Activated CD4-positive, alpha-beta memory T cell treated with anti-CD3 and anti-CD28 coated beads, Interleukin-2, amount 10 ng/mL, durations not matched to agents 7 days and 5 days (primary cell): ENCODE data around the gene CELF5. TPM values are rescaled to one million over a fixed set of nuclear protein-coding genes. Genes with fewer than 3 reads are reported as not detected.
A peak's percentile ranks its signal among the peaks of the same experiment; 100 is the strongest.
"Not testable (repeated sequence)": the region's sequence is repeated elsewhere in the genome, so short reads cannot be mapped to it uniquely, and the experiment has no call there.

Experiments
- CTCF ChIA-PET: fragments of 350-600 bp; sonication (Branson Sonifier 250); formaldehyde crosslinking; loops from one replicate; lab custom pipeline; 2021; ENCODE audit warnings: antibody characterized with exemption, inconsistent platforms; lab: Charles Lee
- POLR2A ChIA-PET: fragments of 350-600 bp; sonication (Branson Sonifier 250); formaldehyde crosslinking; loops from one replicate; lab custom pipeline; 2021; ENCODE audit warnings: antibody characterized with exemption; lab: Charles Lee
- DNase-seq: peaks from one replicate; pipeline ENCODE4 v3.0.0-alpha.2; 2020
- H3K27ac Mint-ChIP-seq: one replicate; pipeline ENCODE4 v1.8.0; 2021; ENCODE audit warnings: mild to moderate bottlenecking, mixed read lengths
- H3K27me3 Mint-ChIP-seq: one replicate; pipeline ENCODE4 v1.8.0; 2021; ENCODE audit warnings: mixed read lengths
- H3K36me3 Mint-ChIP-seq: one replicate; pipeline ENCODE4 v1.8.0; 2021; ENCODE audit warnings: low read depth, mixed read lengths
- H3K4me1 Mint-ChIP-seq: one replicate; pipeline ENCODE4 v1.8.0; 2021; ENCODE audit warnings: mixed read lengths
- H3K4me3 Mint-ChIP-seq: one replicate; pipeline ENCODE4 v1.8.0; 2021; ENCODE audit warnings: mild to moderate bottlenecking, mixed read lengths
- H3K9me3 Mint-ChIP-seq: one replicate; pipeline ENCODE4 v1.8.0; 2021; ENCODE audit warnings: mixed read lengths
- total RNA-seq, 2 experiments: library from RNA; stranded (reverse); gene quantifications; one replicate each; pipeline ENCODE4 v1.2.3, GENCODE V29; 2021

The CELF5 gene
- total RNA-seq, 2 experiments from 2014 or later, result 0.25 to 0.43 TPM

DNA sequence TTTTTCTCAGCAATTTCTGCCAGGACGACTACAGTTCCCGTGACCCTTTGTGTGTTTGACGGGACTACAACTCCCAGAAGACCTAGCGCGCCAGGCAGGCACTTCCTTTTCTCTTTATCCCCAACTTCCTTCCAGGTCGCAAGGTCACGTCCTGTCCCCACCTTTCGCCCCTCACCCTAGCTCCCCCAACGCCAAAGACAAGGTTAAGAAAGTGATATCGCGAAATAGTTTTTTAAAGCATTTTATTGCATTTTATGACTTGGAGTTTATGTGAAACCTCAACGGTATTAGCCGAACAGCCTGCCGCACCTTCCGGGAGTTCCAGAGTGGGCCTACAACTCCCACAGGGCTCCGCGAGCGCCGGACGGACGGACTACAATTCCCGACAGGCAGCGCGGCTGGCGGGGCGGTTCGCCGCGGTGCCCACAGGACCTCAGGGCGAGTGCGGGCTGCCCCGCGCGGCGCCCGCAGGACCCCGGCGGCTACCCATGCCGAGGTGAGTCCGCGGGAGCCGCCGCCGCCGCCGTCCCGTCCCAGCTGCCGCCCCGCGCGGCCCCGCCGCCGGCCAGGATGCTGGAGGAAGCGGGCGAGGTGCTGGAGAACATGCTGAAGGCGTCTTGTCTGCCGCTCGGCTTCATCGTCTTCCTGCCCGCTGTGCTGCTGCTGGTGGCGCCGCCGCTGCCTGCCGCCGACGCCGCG lies 38.9 kb upstream of the CELF5 start, which contains the start of gene NCLN:
NCLN (plus strand) TSS at position 470 of the 699 bp plus-strand sequence; CDS start at position 571, 101 bp downstream.
- Mint-ChIP-seq H3K27me3 (no peaks in the 10 kb centered on the region), H3K27ac (peak within 1 kb of the TSS; percentile 91), H3K4me1 (peaks cover 56% of the 10 kb centered on the region), H3K36me3 (peaks cover 50% of the 10 kb centered on the region), H3K9me3 (no peaks in the 10 kb centered on the region), H3K4me3 (peak within 1 kb of the TSS; percentile 91)
- ChIA-PET CTCF (interaction anchor here (1.0 to 1.5 kb wide), 2 partner anchors 24 to 150 kb away, joined by 3 read pairs; no protein-coding TSS in a partner anchor), POLR2A (interaction anchor here (0.9 to 2.1 kb wide), 10 partner anchors 9 to 565 kb away, joined by 3 to 10 read pairs (median 4); partner anchors contain the start of gene DOHH)
- peak; percentile 93 for DNase-seq

DNA sequence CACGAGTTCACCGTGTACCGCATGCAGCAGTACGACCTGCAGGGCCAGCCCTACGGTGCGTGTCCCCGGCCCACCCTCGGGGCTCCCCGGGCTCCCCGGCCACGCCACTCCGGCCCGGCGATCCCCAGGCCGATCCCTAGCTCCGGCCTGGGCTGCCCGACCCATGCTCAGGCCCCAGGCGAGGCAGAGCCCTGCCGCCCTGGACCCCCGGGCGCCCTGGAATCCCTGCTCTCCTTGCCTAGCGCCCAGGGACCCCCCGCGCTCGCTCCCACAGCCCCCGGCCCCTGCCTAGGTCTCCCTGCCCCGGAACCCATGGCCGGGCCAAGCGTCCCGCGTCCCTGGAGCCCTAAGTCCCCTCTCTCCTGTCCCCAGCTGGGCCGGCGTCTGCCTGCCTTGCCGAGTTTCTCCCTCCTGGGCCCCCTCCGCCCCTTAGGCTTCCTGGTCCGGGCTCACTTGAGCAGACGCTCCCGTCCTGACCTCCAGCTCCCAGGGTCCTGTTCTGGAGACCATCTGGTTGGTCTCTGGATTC lies 38.2 kb upstream of the CELF5 start:
- DNase-seq, result no peak
- Mint-ChIP-seq H3K27me3 (no peaks in the 10 kb centered on the region), H3K4me1 (peaks cover 60% of the 10 kb centered on the region), H3K27ac (peak overlapping the region; percentile 82), H3K9me3 (no peaks in the 10 kb centered on the region), H3K36me3 (peaks cover 44% of the 10 kb centered on the region), H3K4me3 (peak overlapping the region; percentile 88)
- ChIA-PET CTCF (interaction anchor here (0.6 kb wide), 1 partner anchor 223 kb away, joined by 3 read pairs; no protein-coding TSS in a partner anchor), POLR2A (interaction anchor here (0.6 to 2.1 kb wide), 9 partner anchors 9 to 566 kb away, joined by 3 to 10 read pairs (median 4); partner anchors contain the start of gene DOHH)

DNA sequence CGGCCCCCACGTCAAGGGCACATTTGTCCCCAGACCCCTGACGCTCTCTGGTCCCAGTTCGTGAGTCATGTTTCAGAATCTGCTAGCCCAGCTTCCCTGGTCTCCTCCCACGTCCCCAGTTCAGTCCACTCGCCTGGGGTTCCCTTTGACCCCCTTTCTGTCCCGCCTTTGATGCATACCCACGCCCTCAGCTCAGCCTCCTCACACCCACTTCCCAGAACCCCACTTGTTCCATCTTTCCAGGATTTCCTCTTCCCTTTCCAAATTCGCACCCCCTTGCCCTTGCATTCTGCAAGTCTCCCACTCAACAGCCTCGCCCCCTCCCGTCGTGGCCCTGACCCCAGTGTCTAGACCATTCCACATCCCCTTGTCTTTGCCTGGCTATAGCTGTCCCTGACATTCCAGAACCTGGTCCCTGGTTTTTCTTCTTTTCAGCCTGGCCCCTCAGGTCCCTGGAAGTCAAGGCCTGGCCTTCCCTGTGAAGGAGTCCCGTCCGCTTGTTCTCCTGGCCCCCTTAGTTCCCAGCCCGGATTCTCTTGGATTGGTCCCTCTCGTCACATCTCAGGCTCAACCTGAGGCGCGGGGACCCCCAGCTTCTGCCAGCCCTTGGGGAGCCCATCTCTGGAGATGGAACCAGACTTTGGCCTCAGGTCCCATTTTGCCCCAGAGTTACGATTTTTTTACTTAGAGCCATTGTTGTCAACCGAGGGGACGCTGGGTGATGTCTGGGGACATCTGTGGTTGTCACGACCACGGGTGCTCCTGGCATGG lies 37.4 kb upstream of the CELF5 start:
- H3K27ac Mint-ChIP-seq, result peak overlapping the region; percentile 82
- DNase-seq, result no peak
- H3K4me3 Mint-ChIP-seq, result peak overlapping the region; percentile 88
- CTCF ChIA-PET, result interaction anchor here (0.6 kb wide), 1 partner anchor 224 kb away, joined by 3 read pairs; no protein-coding TSS in a partner anchor
- POLR2A ChIA-PET, result interaction anchor here (0.6 to 2.1 kb wide), 9 partner anchors 10 to 567 kb away, joined by 3 to 10 read pairs (median 4); partner anchors contain the start of gene DOHH
- H3K36me3 Mint-ChIP-seq, result peaks cover 35% of the 10 kb centered on the region
- no peaks in the 10 kb centered on the region for H3K27me3 Mint-ChIP-seq
- H3K4me1 Mint-ChIP-seq, result peaks cover 60% of the 10 kb centered on the region
- H3K9me3 Mint-ChIP-seq, result no peaks in the 10 kb centered on the region

DNA sequence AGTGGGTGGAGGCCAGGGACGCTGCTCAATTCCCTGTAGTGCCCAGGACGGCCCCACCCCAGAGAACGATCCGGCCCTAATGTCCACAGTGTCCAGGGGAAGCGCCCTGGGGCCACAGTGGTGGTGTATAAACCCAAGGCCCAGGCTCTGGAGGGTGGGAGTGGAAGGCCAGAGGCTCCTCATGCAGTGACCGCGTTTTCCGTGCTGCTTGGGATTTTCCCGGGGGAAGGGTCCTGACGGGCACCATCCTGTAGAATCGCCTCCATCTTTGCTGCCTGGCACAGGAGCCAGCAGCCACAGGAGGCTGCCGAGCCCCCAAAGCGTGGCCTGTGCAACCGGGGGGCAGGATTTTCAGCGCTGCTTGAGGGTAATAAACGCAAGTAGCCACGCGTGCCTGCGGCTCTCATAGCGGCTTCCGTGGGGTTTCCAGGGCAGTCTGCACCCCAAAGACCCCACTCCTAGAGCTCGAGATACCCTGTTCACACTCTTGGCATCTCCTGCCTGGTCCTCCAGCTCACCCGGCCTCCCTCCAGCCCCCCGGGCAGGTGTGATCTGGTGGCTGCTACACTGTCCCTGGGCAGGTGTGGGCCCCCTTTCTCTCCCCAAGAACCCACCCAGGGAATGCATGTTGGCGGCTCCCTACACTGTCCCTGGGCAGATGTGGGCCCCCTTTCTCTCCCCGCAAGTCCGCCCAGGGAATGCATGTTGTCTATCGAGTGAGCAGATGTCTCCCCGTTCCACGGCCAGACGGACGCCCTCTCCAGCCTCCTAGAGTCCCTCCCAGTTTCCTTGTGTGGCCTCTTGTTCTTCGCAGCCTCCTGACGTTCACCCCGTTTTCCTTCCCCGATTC lies 36.6 kb upstream of the CELF5 start:
- Mint-ChIP-seq H3K9me3 (no peaks in the 10 kb centered on the region), H3K4me3 (peak overlapping the region; percentile 88), H3K36me3 (peaks cover 30% of the 10 kb centered on the region), H3K27ac (peak overlapping the region; percentile 34), H3K27me3 (no peaks in the 10 kb centered on the region), H3K4me1 (peaks cover 57% of the 10 kb centered on the region)
- no peak for DNase-seq
- CTCF ChIA-PET, result no interaction called here
- POLR2A ChIA-PET, result interaction anchor here (1.0 to 2.4 kb wide), 2 partner anchors 9 to 84 kb away, joined by 4 to 12 read pairs; partner anchors contain the start of gene S1PR4

DNA sequence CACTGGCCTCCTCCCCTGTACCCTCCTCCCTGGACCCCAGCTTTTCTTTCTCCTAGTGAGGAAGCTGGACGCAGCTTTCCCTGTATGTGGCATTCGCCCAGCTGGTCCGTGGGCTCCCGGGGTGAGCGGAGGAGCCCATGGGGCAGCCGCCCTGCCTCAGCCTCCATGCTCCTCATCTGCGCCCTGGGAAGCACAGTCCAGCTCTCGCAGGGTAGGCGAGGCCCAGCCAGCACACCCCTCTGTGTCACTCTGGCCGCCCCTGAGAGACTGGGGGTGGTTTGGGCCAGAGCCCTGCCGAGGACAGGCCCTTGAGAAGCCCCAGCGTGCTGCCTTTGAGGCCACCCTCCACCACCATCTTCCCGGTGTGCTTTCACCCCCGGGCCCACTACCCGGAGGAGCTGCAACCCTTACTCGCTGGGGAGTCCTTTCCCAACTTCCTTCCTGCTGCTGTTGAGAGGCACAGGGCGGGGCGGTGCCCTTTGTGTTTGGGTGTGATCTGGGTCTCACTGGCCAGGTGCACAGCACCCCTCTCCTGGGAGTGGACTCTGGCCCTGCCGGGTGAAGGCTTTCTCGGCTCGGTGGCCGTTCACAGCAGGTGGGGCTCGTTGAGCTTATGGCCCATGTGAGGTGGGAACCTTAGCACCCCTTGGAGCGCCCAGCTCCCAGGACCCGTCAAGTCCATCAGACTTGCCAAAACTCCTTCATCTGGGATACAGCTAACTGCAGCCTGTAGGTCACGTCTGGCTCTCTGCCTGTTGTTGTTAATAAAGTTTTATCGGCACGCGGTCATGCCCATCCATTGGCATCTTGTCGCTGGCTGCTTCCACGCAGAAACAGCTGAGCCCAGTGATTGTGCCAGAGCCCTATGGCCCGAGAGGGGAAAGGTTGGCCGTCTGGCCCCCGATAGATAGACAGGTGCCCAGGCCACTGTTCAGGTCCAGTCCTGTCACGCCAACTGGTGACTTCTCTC lies 35.5 kb upstream of the CELF5 start:
- ChIA-PET CTCF (no interaction called here), POLR2A (interaction anchor here (0.6 to 2.4 kb wide), 3 partner anchors 10 to 127 kb away, joined by 3 to 12 read pairs (median 3); partner anchors contain the start of genes S1PR4 and TLE5)
- H3K27ac Mint-ChIP-seq, result peak overlapping the region; percentile 34

DNA sequence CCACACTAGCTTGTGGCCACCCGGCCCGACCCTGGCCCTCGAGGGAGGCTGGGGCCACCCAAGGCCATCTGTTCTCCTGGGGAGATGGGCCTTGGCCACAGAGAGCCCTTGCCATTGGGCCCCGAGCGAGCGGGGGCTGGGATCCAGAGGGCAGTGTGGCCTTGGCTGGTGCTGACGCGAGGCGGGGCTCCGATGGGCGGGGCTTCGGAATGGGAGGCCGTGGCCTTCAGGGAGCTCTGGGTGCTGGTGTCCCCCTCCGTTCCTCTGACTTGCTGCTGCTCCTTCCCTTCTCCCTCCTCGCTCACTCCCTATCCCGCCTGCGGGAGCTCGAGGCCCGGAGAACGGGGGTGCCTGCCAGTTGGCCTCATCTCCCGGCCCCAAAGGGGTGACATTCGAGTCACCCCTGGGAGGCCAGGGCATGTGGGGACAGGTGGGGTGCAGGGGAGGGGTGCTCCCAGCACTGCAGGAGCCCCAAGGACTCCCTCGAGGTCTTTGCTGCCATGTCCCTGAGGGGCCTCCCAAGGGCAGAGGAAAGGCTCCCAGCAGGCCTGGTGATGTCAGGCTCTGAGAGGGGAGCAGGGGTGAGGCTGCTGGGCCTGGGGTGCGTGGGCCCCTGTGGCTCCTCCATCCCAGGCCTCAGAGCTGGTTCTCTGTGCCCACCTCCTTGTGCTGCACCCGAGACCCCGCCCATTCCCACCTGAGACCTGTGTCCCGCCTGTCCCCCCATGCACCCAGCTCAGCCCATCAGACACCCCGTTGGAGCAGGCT lies 34.6 kb upstream of the CELF5 start:
- CTCF ChIA-PET, result no interaction called here
- Mint-ChIP-seq H3K9me3 (no peaks in the 10 kb centered on the region), H3K27ac (peak overlapping the region; percentile 34), H3K4me1 (peaks cover 39% of the 10 kb centered on the region), H3K27me3 (no peaks in the 10 kb centered on the region), H3K4me3 (no peak overlapping the region), H3K36me3 (peaks cover 18% of the 10 kb centered on the region)
- no peak for DNase-seq
- POLR2A ChIA-PET, result interaction anchor here (0.6 to 2.4 kb wide), 3 partner anchors 11 to 51 kb away, joined by 3 to 12 read pairs (median 3); partner anchors contain the start of gene S1PR4

More for the DNA sequence above, 35.5 kb upstream of the CELF5 start:
- Mint-ChIP-seq H3K27me3 (no peaks in the 10 kb centered on the region), H3K4me3 (peak overlapping the region; percentile 54), H3K4me1 (peaks cover 49% of the 10 kb centered on the region), H3K36me3 (peaks cover 21% of the 10 kb centered on the region), H3K9me3 (no peaks in the 10 kb centered on the region)
- no peak for DNase-seq

DNA sequence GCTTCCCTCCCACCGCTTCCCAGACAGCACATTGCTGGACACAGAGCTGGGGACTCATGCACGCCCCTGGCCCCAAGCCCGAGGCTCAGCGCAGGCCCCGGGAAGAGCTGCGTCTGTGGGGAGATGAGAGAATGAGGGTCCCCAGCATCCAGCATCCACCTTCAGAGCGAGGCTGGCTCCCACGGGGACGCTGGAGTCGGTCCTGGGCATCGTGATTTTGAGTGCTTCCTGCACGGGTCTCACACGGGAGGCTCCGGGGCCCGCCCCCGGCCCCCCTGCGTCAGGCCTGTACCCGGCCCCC lies 34.0 kb upstream of the CELF5 start:
- ChIA-PET CTCF (no interaction called here), POLR2A (no interaction called here)
- Mint-ChIP-seq H3K9me3 (no peaks in the 10 kb centered on the region), H3K27ac (no peak overlapping the region), H3K4me3 (no peak overlapping the region), H3K36me3 (peaks cover 13% of the 10 kb centered on the region), H3K27me3 (no peaks in the 10 kb centered on the region), H3K4me1 (peaks cover 34% of the 10 kb centered on the region)
- DNase-seq, result no peak

DNA sequence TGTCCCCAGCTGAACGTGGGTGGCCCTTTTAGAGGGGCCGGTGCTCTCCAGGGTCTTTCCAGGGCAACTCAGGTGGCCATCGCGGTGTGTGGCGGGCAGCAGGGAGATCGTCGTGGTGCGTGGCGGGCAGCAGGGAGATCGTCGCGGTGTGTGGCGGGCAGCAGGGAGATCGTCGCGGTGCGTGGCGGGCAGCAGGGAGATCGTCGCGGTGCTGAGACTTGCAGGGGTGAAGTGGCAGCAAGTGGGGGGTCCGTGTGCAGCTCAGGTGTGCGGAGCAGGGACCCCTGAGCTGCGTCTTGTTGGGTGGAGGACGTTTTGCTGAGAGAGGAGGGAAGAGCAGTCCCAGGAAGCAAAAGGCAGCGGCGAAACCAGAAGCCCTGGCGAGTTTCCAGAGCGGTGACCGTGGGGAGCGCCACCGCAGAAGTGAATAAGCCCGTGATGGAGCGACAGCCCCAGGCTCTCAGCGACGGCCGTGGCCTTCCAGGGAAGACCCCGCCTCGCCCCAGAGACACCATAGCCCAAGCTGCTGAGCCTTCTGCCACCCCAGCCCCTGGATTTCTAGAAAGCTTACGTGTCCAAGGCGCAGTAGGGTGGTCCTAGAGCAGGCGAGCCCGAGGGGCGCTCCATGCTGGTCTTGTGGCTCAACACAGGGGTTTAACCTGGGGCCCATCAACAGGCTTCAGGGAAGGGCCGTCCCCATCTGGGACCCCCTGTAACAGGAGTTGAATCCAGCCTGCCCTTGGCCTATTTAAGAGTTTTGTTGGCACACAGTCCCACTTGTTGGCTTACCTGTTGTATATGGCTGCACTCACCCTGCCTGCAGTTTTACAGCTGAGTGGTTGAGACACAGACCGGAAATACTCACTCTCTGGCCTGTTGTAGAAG lies 33.3 kb upstream of the CELF5 start:
- H3K9me3 Mint-ChIP-seq, result no peaks in the 10 kb centered on the region
- no peaks in the 10 kb centered on the region for H3K27me3 Mint-ChIP-seq
- no peak for DNase-seq
- peaks cover 33% of the 10 kb centered on the region for H3K4me1 Mint-ChIP-seq
- ChIA-PET POLR2A (no interaction called here), CTCF (no interaction called here)
- no peak overlapping the region for H3K27ac Mint-ChIP-seq
- H3K4me3 Mint-ChIP-seq, result no peak overlapping the region
- H3K36me3 Mint-ChIP-seq, result peaks cover 11% of the 10 kb centered on the region

DNA sequence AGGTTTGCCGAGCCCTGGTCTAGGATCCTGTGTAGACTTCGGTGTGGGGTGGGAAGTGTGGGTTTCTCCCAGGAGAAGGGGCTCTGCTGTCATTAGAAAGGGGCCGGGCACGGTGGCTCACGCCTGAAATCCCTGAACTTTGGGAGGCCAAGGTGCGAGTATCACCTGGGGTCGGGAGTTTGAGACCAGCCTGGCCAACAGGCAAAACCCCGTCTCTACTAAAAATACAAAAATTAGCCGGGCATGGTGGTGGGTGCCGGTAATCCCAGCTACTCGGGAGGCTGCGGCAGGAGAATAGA lies 32.7 kb upstream of the CELF5 start:
- POLR2A ChIA-PET, H3K27ac Mint-ChIP-seq, H3K36me3 Mint-ChIP-seq, H3K27me3 Mint-ChIP-seq, CTCF ChIA-PET, H3K9me3 Mint-ChIP-seq, H3K4me3 Mint-ChIP-seq, DNase-seq: not testable (repeated sequence)
- peaks cover 30% of the 10 kb centered on the region for H3K4me1 Mint-ChIP-seq

DNA sequence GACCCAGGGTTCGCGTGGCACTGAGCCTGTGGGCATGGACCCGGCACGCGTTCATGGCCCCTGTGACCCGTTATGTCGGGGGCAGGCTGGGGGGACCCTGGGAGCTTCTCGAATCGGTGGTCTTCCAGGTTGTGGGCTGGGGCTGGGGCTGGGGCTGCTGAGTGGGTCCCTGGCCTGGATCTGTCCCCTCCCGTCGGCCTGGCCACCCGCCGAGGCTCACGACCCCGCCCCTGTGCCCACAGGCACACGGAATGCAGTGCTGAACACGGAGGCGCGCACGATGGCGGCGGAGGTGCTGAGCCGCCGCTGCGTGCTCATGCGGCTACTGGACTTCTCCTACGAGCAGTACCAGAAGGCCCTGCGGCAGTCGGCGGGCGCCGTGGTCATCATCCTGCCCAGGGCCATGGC lies 32.2 kb upstream of the CELF5 start:
- H3K4me3 Mint-ChIP-seq, result no peak overlapping the region
- CTCF ChIA-PET, result no interaction called here
- DNase-seq, result no peak
- peaks cover 5% of the 10 kb centered on the region for H3K36me3 Mint-ChIP-seq
- no peaks in the 10 kb centered on the region for H3K9me3 Mint-ChIP-seq
- no peaks in the 10 kb centered on the region for H3K27me3 Mint-ChIP-seq
- POLR2A ChIA-PET, result no interaction called here
- H3K27ac Mint-ChIP-seq, result no peak overlapping the region
- H3K4me1 Mint-ChIP-seq, result peaks cover 25% of the 10 kb centered on the region
